Lower leg skin (tissue), 3 donors: ENCODE measurements around the gene NLN.
"Not testable (repeated sequence)": the region's sequence is repeated elsewhere in the genome, so short reads cannot be mapped to it uniquely, and the experiment has no call there.

Experiments
- CTCF ChIP-seq, 3 donors: fragments of 450-650 bp; IDR thresholded peaks; one replicate each; pipeline ENCODE4 v1.5.1; 2016; ENCODE audit warnings: antibody characterized with exemption in 3 of 3, mild to moderate bottlenecking in 3 of 3, moderate library complexity in 2 of 3
- POLR2A ChIP-seq, 2 donors: fragments of 450-650 bp; IDR thresholded peaks; one replicate each; pipeline ENCODE4 v1.6.1; 2016 to 2017; ENCODE audit warnings: antibody characterized with exemption in 2 of 2, mild to moderate bottlenecking in 1 of 2, moderate library complexity in 1 of 2

- TF ChIP-seq CTCF, POLR2A (IDR thresholded peaks at IDR 0.05): not testable (repeated sequence)
These were observed 51.0 kb downstream of the NLN start for GRCh38 chr5:65772963-65773362.
